GM21576 (cell line): ENCODE measurements around the gene H1-8.

ENCODE experiments used
- ATAC-seq: cut with Tn5 transposase; IDR thresholded peaks from one replicate; pipeline ENCODE4 v1.9.1; 2021; ENCODE audit warnings: mild to moderate bottlenecking, moderate library complexity; ENCODE audit not compliant: unreplicated experiment

The H1-8 gene

DNA sequence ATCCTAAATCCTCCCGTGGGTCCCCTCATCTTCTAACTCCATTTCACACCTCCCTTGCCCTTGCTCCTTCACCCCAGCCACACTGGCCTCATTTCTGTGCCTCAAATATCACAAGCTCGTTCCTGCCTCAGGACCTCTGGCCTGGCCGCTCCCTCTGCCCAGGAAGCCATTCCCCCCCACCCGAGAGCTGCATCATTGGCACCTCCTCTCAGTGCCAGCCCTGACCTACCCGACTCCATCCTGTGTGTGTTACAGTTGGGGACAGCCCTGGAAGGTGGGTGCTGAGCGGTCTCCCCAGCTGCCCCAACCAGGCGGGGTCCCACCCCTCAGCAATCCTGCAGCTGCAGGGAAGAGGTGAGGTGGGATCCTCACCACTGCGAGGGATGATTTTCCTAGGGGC is 49.0 kb downstream of the H1-8 start:
- no peak for ATAC-seq

DNA sequence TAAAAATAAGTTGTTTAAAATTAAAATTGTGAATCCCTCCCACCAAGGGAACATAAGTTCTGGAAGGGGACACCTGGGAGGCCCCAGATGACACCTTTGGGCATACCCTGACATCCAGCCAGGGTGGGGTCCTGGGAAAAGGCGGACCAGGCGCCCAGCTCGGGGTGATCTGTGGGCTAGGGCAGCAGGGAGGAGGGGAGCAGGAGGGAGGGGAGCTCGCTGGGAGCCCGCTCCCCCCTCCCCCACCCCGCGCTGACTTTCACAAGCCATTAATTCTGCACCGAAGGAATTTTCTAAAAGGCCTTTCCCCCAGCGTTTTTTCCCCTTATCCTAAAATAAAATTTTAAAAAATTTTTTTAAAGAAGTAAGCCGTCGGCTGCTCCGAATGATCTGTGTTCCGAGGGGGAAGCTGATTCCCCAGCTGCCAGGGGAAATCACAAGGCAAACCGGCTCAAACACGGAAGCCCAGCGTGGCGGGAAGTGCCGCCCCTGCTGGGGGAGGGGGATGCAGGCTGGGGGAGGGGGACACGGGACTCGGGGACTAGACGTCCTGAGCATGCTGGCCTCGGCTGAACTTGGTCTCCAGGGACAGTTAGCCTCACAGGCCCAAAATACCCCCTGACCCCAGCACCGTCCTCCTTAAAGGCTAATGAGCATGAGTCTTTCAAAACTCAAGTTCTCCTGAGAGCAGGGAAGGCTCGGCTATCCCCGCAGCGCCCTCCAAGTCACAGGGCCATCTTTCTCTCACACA is 49.6 kb downstream of the H1-8 start:
- no peak for ATAC-seq

- ATAC-seq: no peak
Observed at GRCh38 chr3:129593230-129593594, 50.2 kb downstream of the H1-8 start.

- no peak for ATAC-seq
Observed at GRCh38 chr3:129593595-129594339, 50.8 kb downstream of the H1-8 start.

DNA sequence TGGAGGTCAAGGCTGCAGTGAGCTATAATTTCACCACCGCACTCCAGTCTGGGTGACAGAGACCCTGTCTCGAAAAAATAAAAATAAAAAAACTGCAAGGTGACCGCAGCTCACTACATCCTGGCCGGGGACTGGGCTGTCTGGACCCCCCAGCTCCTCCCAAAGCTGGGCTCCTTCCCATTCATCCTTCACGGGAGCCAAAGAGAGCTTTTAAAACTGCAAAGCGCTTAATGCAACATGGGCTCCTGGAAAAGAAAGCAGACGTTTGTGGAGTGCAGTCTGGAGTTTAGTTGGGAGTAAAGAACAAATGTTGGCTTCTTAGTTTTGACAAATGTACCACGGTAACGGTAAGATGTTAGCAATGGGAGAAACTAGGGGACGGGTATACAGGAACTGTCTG is 51.4 kb downstream of the H1-8 start:
- no peak for ATAC-seq

- no peak for ATAC-seq
Observed at GRCh38 chr3:129594907-129595390, 52.0 kb downstream of the H1-8 start.

- ATAC-seq: no peak
Observed at GRCh38 chr3:129595544-129596193, 52.7 kb downstream of the H1-8 start.

DNA sequence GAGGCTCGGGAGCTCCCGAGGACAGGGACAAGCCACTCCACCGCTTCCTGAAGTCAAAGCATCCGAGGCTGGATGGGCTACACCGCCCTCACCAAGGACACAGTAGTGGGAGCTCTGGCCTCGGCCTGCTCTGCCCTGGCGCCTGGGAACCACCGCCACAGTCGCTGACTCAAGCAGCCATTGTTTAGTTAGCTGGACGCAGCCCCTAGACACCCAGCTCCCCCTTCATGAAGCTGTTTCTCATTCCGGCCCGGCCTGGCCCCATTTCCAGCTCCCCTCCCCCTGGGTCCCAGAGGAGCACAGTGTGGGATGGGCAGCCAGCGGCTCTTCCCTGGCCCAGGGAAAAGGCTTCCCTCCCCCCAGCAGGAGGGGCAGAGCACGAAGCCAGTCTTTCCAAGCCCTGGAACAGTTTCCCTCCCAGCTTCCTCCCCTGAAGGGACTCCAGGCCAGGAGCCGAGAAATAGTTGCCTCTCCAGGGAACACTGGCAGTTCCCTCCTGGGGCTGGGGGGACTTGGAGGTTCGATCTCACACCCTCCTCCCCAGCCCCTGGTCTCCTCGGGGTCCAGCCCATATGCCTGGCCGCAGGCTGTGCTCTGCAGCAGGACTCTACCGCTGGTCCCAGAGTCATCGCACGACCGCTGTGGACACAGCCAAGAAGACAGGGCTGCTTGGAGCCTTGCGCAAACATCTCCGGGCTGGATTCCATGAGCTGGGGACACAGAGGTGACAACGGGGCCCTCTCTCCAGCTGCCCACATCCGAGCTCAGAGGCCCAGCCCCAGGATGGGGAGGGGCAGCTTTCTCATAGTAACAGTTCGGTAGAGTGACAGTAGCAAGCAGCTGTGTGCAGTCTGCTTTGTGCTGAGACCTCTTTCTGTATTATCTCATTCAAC is 53.5 kb downstream of the H1-8 start:
- no peak for ATAC-seq

DNA sequence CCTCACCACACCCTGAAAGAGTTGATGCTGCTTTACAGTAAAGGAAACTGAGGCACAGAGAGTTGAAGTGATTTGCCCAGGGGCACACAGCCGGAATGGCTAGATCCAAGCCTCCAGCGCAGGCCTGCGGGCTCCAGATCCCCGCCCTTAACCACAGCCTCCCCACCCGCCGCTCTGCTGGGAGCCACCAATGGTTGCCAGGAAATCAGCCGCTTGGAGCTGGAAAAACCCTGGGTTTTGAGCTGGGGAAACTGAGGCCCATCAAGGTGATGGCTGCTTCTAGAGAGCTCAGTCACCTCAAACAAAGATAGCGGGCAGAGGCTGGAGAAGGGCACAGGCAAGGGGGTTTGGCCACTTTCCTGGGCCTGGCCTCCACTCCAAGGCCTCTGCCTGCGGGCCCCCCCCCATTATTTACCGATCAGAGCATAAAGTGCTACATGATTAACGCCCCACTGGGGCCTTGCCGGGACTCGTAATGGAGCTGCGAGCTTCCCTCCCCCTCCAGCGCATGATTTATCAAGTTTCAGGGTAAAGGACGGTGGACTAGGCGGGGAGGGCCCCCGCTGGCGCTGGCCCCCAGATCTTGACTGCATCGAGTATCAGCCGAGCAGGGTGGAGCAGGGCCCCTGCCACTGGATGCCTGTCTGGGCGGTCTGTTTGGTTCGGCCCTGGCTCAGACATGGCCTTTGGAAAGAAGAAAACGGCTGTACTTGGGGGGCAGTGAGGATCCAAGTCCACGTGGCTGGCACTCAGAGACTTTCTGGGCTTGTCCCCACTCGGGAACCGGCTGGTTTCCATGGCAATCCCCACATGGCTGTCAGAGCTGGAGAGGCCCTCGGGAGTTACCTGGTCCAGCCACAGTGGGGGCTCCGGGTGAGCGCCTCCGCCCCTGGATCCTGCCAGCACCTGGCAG is 54.4 kb downstream of the H1-8 start:
- no peak for ATAC-seq

DNA sequence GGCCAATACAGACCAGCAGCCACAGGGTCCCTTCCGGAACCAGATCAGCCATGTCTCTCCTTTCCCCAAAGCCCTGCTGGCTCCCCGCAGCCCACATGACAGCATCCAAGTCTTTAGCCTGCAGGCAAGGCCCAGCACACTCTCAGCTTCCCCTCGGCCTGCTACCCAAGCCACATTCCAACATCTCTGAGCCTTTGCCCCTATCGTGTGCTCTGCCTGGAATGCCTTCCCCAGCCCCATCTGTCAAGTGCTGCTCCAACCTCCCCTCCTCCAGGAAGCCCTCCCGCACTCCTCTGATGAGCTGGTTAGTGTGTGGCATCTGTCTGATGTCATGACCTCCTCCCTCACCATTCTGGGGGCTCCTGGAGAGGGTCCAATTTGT is 55.0 kb downstream of the H1-8 start:
- ATAC-seq: no peak

GRCh38 chr3:129598484-129598883 is 55.5 kb downstream of the H1-8 start:
- ATAC-seq: no peak

GRCh38 chr3:129599073-129599472 is 56.1 kb downstream of the H1-8 start:
- no peak for ATAC-seq

DNA sequence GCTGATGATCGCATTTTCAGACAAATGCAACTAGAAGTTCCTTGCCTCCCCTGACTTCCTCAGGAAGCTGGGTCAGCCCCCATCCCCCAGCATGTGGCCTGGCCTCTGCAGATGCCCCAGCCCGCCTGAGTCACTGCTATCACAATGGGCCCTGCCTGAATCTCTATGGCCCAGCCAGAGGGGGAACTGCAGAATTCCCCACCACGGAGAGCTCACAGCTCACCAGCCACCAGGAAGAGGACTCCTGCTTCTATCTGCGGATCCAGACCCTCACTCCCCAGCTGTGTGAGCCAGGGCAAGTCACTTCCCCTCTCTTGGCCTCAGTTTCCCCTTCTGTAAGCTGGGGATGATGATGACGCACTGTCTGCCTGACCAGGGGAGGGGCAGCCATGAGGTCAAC is 56.6 kb downstream of the H1-8 start:
- ATAC-seq: no peak

GRCh38 chr3:129600348-129600747 is 57.4 kb downstream of the H1-8 start:
- no peak for ATAC-seq
